Posterior vena cava (tissue), 2 donors: ENCODE measurements around the gene POM121L2. TPM values are rescaled to one million over a fixed set of nuclear protein-coding genes. Genes with fewer than 3 reads are reported as not detected.

Experiments
- DNase-seq: peaks from one replicate; pipeline ENCODE4 v3.0.0-alpha.2; 2020; ENCODE audit warnings: low spot score
- intact Hi-C, 2 donors: fragments of 100-400 bp; cut with DNase I; formaldehyde crosslinking; loops; one replicate each; pipeline versions ENCODE4 v1.14.1 to v1.14.2; 2022 to 2023
- long read RNA-seq, 2 donors: library from polyadenylated mRNA; unstranded; transcript quantifications; one replicate each; pipeline ENCODE4 v2.0.0, GENCODE V29; 2020 to 2021
- total RNA-seq, 2 donors: library from RNA; stranded (reverse); fragmentation: NEBNext Ultra II Directional; extraction: Animal tissue kit (Norgen Biotek cat#: 25700); gene quantifications; one replicate each; pipeline ENCODE4 v1.2.1, GENCODE V29; 2021
- donor health status: DM: yes; HTN: yes; CAD: no.
- donor health status: DM: yes; HTN: yes; CAD: no.

The POM121L2 gene
- total RNA-seq: not detected
- long read RNA-seq, donor 1: 0 reads
- long read RNA-seq, donor 2: 0 reads

GRCh38 chr6:27312146-27312949, at the start of gene POM121L2:
Gene POM121L2, minus strand, starts transcription at chr6:27312273. Its CDS starts 103 bp downstream, at chr6:27312170.
- intact Hi-C loops: no loop called here
- DNase-seq: no peak

- DNase-seq: no peak
- intact Hi-C loops: no loop called here
Observed at GRCh38 chr6:27359231-27359630, 47.2 kb upstream of the POM121L2 start.

- DNase-seq: no peak
- intact Hi-C loops: no loop called here
Observed at GRCh38 chr6:27358786-27359185, 46.7 kb upstream of the POM121L2 start.

GRCh38 chr6:27352850-27353249, 40.8 kb upstream of the POM121L2 start:
- DNase-seq: no peak
- intact Hi-C loops: no loop called here

- intact Hi-C loops: no loop called here
- no peak for DNase-seq
Observed at GRCh38 chr6:27334141-27334540, 22.1 kb upstream of the POM121L2 start.

GRCh38 chr6:27333642-27334040, 21.6 kb upstream of the POM121L2 start:
- intact Hi-C loops: no loop called here
- DNase-seq: no peak

GRCh38 chr6:27332692-27333641, 20.9 kb upstream of the POM121L2 start:
- no peak for DNase-seq
- intact Hi-C loops: no loop called here

GRCh38 chr6:27327023-27327738, 15.1 kb upstream of the POM121L2 start:
- intact Hi-C loops: no loop called here
- DNase-seq: no peak

GRCh38 chr6:27321901-27322300, 9.8 kb upstream of the POM121L2 start:
- no peak for DNase-seq
- intact Hi-C loops: no loop called here

GRCh38 chr6:27321370-27321769, 9.3 kb upstream of the POM121L2 start:
- intact Hi-C loops: no loop called here
- no peak for DNase-seq

GRCh38 chr6:27318973-27319372, 6.9 kb upstream of the POM121L2 start:
- intact Hi-C loops: no loop called here
- no peak for DNase-seq

GRCh38 chr6:27314046-27314445, 2.0 kb upstream of the POM121L2 start:
- no peak for DNase-seq
- intact Hi-C loops: no loop called here

GRCh38 chr6:27312950-27313271, 838 bp upstream of the POM121L2 start:
- intact Hi-C loops: no loop called here
- DNase-seq: no peak

- intact Hi-C loops: no loop called here
- no peak for DNase-seq
Observed at GRCh38 chr6:27311806-27312145, 297 bp downstream of the POM121L2 start.

GRCh38 chr6:27303613-27304272, 8.3 kb downstream of the POM121L2 start:
- intact Hi-C loops: no loop called here
- no peak for DNase-seq

- intact Hi-C loops: no loop called here
- DNase-seq: no peak
Observed at GRCh38 chr6:27297857-27298730, 14.0 kb downstream of the POM121L2 start.

- intact Hi-C loops: no loop called here
- no peak for DNase-seq
Observed at GRCh38 chr6:27297484-27297856, 14.6 kb downstream of the POM121L2 start.

GRCh38 chr6:27296106-27296783, 15.8 kb downstream of the POM121L2 start:
- intact Hi-C loops: no loop called here
- no peak for DNase-seq
